Lung (tissue), 12 donors: ENCODE measurements around the gene RPTN. TPM values are rescaled to one million over a fixed set of nuclear protein-coding genes. Genes with fewer than 3 reads are reported as not detected.

Source experiments
- ATAC-seq: fragments of 200-7000 bp; cut with Tn5 transposase; one replicate; pipeline ENCODE4 v1.9.1; 2020; ENCODE audit warnings: moderate number of reproducible peaks; ENCODE audit not compliant: insufficient read depth, low FRiP score
- DNase-seq, 3 donors: peaks; one replicate each; pipeline ENCODE4 v3.0.0-alpha.2; 2013 to 2017
- H3K27ac ChIP-seq, 2 donors: one replicate each; pipeline ENCODE4 v1.5.1; 2013; ENCODE audit warnings: mild to moderate bottlenecking in 2 of 2, moderate library complexity in 2 of 2, control low read depth in 1 of 2, inconsistent platforms in 1 of 2, low read depth in 1 of 2, low read length in 1 of 2
- H3K27me3 ChIP-seq, 3 donors: one replicate each; pipeline ENCODE4 v1.5.1; 2013; ENCODE audit warnings: low read length in 2 of 3; ENCODE audit not compliant: control insufficient read depth in 3 of 3, insufficient read depth in 3 of 3
- H3K36me3 ChIP-seq, 4 donors: one replicate each; pipeline ENCODE4 v1.5.1; 2013; ENCODE audit warnings: low read length in 4 of 4, mild to moderate bottlenecking in 1 of 4, moderate library complexity in 1 of 4; ENCODE audit not compliant: control insufficient read depth in 4 of 4, insufficient read depth in 4 of 4
- H3K4me1 ChIP-seq, 5 donors: one replicate each; pipeline ENCODE4 v1.5.1; 2013; ENCODE audit warnings: low read length in 5 of 5, mild to moderate bottlenecking in 2 of 5, moderate library complexity in 1 of 5; ENCODE audit not compliant: control insufficient read depth in 5 of 5, insufficient read depth in 5 of 5
- H3K4me3 ChIP-seq: one replicate; pipeline ENCODE4 v1.5.1; 2013; ENCODE audit warnings: mild to moderate bottlenecking, control low read depth, moderate library complexity
- H3K9ac ChIP-seq, 2 donors: one replicate each; pipeline ENCODE4 v1.5.1; 2013; ENCODE audit warnings: low read length in 2 of 2, control low read depth in 1 of 2; ENCODE audit not compliant: insufficient read depth in 1 of 2
- H3K9me3 ChIP-seq, 4 donors: one replicate each; pipeline ENCODE4 v1.5.1; 2013; ENCODE audit warnings: low read length in 3 of 4, mild to moderate bottlenecking in 1 of 4, moderate library complexity in 1 of 4; ENCODE audit not compliant: control insufficient read depth in 4 of 4, insufficient read depth in 3 of 4
- WGBS, 2 donors: extraction: QIAGEN DNeasy Blood & Tissue Kit; methylation state at CpG; one replicate each; pipeline ENCODE4 v1.1.7; 2013; 5-methylcytosine and 5-hydroxymethylcytosine counted together
- polyA plus RNA-seq, 2 donors: library from polyadenylated mRNA; stranded (reverse); fragments of 200-250 nt; gene quantifications; one replicate each; pipeline ENCODE4 v1.2.1, GENCODE V29; 2013
- total RNA-seq, 2 donors: library from RNA; depleted of rRNA in 1 of 2; stranded (reverse); fragments of >200 nt in 1 of 2; gene quantifications; one replicate each; pipeline ENCODE4 v1.2.1, GENCODE V29; 2014 to 2021
- TF ChIP-seq, protein P1 (sequence below): IDR thresholded peaks from 2 replicates; pipeline ENCODE4 v1.5.1; 2012; ENCODE audit warnings: mild to moderate bottlenecking; ENCODE audit errors: control extremely low read depth, extremely low read depth
- donor health status: control.
- donor health status: control.
- donor health status: Bipolar disorder and iron deficiency.
- donor health status: healthy.
- donor health status: DM: yes; HTN: yes; CAD: no.

RPTN gene
- total and polyA plus RNA-seq, 4 donors = not detected

DNA sequence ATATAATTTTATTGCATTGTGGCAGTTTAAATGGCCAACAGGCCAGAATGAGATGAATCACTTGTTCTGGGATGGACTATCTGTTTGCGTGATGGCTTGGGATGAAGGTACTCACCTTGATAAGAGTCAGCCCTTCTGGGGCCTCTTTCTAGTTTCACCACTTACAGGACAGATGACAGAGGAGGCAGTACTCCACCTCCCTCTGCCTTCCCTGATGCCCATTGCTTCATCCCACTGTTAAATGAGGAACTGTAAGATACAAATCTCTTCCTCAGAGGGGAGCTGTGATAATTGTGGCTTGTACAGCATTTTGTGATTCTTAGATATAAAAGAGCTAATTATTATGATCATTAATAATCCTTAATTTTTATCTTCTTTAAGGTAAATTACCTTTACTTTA is 40.1 kb downstream of the RPTN start:
- H3K27ac ChIP-seq = no peak overlapping the region
- peaks cover 0 to 56% (median 25%) of the 10 kb centered on the region in 3 donors for H3K27me3 ChIP-seq
- H3K9ac ChIP-seq = no peak overlapping the region
- ATAC-seq = no peak
- TF ChIP-seq, protein P1, sequence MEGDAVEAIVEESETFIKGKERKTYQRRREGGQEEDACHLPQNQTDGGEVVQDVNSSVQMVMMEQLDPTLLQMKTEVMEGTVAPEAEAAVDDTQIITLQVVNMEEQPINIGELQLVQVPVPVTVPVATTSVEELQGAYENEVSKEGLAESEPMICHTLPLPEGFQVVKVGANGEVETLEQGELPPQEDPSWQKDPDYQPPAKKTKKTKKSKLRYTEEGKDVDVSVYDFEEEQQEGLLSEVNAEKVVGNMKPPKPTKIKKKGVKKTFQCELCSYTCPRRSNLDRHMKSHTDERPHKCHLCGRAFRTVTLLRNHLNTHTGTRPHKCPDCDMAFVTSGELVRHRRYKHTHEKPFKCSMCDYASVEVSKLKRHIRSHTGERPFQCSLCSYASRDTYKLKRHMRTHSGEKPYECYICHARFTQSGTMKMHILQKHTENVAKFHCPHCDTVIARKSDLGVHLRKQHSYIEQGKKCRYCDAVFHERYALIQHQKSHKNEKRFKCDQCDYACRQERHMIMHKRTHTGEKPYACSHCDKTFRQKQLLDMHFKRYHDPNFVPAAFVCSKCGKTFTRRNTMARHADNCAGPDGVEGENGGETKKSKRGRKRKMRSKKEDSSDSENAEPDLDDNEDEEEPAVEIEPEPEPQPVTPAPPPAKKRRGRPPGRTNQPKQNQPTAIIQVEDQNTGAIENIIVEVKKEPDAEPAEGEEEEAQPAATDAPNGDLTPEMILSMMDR = no peak
- WGBS, 2 donors = 88 to 93% methylated on average over 1 of the region's 1 CpG
- H3K4me1 ChIP-seq = no peaks in the 10 kb centered on the region
- no peaks in the 10 kb centered on the region for H3K36me3 ChIP-seq
- H3K9me3 ChIP-seq = no peaks in the 10 kb centered on the region
- DNase-seq = no peak
- H3K4me3 ChIP-seq = no peak overlapping the region

DNA sequence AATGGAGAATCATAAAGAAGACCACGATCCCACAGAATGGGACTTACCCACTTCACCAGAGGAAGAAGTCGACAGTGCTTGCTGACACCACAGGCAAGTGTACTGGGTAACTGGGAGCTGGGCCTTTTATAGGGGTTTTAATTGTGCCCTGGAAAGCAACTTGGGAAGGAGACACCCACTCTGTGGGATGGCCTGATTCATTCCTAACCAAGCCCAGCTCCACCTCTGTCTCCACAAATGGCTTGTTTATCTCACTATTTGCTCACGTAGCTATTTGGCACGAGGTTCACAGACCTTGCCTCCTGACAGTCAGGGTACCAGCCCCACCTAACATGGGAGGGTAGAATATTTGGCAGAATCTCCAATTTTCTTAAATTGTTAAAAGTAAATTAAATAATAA is 43.7 kb downstream of the RPTN start, which contains the start of gene TCHH:
Gene TCHH, minus strand, starts transcription at position 101 of the 400 bp plus-strand sequence. CDS start 1,364 bp downstream, outside the sequence.
- Histone ChIP-seq H3K36me3 (no peaks in the 10 kb centered on the region), H3K27ac (no peak within 1 kb of the TSS), H3K9ac (no peak within 1 kb of the TSS), H3K4me1 (peaks cover 0 to 25% (median 5%) of the 10 kb centered on the region in 5 donors), H3K9me3 (peaks cover 0 to 9% (median 0%) of the 10 kb centered on the region in 4 donors), H3K27me3 (peaks cover 0 to 73% (median 45%) of the 10 kb centered on the region in 3 donors), H3K4me3 (no peak within 1 kb of the TSS)
- ATAC-seq (no peak), DNase-seq (no peak)
- 57 to 61% methylated on average over 4 of the region's 4 CpGs for WGBS, 2 donors
- TF ChIP-seq, protein P1 = no peak

DNA sequence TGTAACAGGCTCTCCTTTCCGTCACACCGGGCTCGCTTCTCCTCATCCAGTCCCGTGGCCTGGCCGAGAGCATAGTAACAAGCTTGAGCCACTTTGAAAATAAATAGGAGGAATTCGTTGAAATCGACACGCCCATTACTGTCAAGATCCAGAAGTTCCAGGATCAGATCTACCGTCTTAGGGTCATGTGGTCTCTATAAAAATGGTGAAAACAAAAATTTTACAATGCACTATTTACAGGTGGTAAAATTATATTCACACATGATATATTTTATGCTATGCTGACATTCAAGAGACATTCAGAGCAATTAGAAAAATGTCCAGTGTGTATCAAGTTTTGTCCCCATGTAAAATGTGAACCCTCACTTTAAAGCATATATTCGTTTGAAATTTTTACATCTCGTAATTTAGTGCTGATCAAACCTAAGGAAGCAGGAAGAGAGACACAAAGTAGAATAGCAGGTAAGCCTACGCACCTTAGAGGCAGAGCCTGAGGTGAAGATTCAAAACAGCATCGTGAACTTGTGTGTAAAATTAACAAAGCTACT is 46.1 kb downstream of the RPTN start:
- H3K36me3 ChIP-seq = no peaks in the 10 kb centered on the region
- no peak overlapping the region for H3K27ac ChIP-seq
- no peak overlapping the region for H3K4me3 ChIP-seq
- 24 to 26% methylated on average over 13 of the region's 13 CpGs for WGBS, 2 donors
- no peak overlapping the region for H3K9ac ChIP-seq
- H3K9me3 ChIP-seq = peaks cover 0 to 27% (median 3%) of the 10 kb centered on the region in 4 donors
- TF ChIP-seq, protein P1 = no peak
- DNase-seq (no peak), ATAC-seq (no peak)
- H3K4me1 ChIP-seq = peaks cover 0 to 38% (median 7%) of the 10 kb centered on the region in 5 donors
- H3K27me3 ChIP-seq = peaks cover 4 to 89% (median 69%) of the 10 kb centered on the region in 3 donors
